Measurements from ENCODE around the gene TMPRSS6.

DNA sequence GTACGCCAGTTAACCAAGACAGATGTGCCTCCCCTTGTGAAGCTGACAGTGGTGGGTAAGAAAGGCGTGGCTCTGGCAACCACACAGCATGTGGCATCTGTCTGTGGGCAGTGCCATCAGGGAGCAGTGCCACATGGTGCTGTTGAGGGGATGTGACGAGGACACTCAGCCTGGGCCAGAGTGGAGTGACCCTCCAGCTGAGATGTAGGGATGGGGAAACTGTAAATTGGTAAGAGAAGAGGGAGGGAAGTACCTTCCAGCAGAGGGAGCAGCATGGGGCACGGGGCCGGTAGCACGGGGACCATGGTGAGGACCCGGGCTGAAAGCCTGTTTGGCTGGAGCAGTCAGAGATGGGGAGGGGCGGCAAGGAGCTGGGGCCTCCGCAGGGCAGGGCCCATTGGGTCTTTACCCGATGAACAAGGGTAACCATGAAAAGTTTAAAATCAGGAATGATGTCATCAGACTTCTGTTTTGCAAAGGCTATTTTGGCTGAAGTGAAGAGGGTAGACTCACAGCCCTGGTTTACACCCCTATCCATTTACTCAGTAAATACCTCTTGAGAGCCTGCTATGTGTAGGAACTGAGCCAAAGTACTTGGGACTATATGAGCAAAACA is 10.4 kb downstream of the TMPRSS6 start:
- TF ChIP-seq ETV6 (CRISPR knock-in tag; conservative IDR thresholded peaks at IDR 0.05) (no peak), GTF3A (CRISPR knock-in tag; conservative IDR thresholded peaks at IDR 0.05) (no peak), ZNF773 (CRISPR knock-in tag; IDR thresholded peaks at IDR 0.05; ENCODE audit: borderline replicate concordance) (no peak), MAFK (conservative IDR thresholded peaks at IDR 0.05 in 1 of 2, IDR thresholded peaks at IDR 0.05 in 1 of 2; ENCODE audit: low read length in 2 of 2) (no peak), PHB2 (IDR thresholded peaks at IDR 0.05; ENCODE audit: partially characterized antibody) (no peak), ZZZ3 (CRISPR knock-in tag; IDR thresholded peaks at IDR 0.05; ENCODE audit: borderline replicate concordance) (no peak), TAF15 (IDR thresholded peaks at IDR 0.05; ENCODE audit: low read depth, low read length, poor library complexity, severe bottlenecking) (no peak), ZBTB1 (CRISPR knock-in tag; IDR thresholded peaks at IDR 0.05; ENCODE audit: borderline replicate concordance) (no peak)
